Measurements from ENCODE around the gene TBX19. TPM values are rescaled to one million over a fixed set of nuclear protein-coding genes. Genes with fewer than 3 reads are reported as not detected.
"Not testable (repeated sequence)": the region's sequence is repeated elsewhere in the genome, so short reads cannot be mapped to it uniquely, and the experiment has no call there.

TBX19 gene
- total and polyA plus RNA-seq, 10 donors, result 1.7 to 4.7 (median 3.3) TPM

- Histone ChIP-seq H3K36me3 (no peaks in the 10 kb centered on the region), H3K27ac (peak overlapping the region in 6 of 8 donors; percentile 68 to 83 (median 77)), H3K4me3 (peak overlapping the region in 3 of 8 donors; percentile 40 to 65 (median 44)), H3K9me3 (no peaks in the 10 kb centered on the region), H3K4me1 (peaks cover 0 to 23% (median 10%) of the 10 kb centered on the region in 6 donors), H3K27me3 (replicated peaks in 1 of 7) (no peaks in the 10 kb centered on the region)
- intact Hi-C loops (cut with DNase I; ENCODE audit: low total_unique reads), result loop anchor here (10.0 kb wide), 1 partner anchor 227 kb away; the partner anchor contains the start of gene XCL1
- no peak for TF ChIP-seq CTCF (IDR thresholded peaks at IDR 0.05 in 8 of 11, conservative IDR thresholded peaks at IDR 0.05 in 3 of 11)
- TF ChIP-seq POLR2A (IDR thresholded peaks at IDR 0.05), result no peak
- TF ChIP-seq POLR2AphosphoS5 (IDR thresholded peaks at IDR 0.05), result no peak
- 97 to 100% (median 98%) methylated on average over 1 of the region's 1 CpG for WGBS, 5 donors
- DNase-seq, result no peak
These were observed 67.0 kb downstream of the TBX19 start for GRCh38 chr1:168347630-168348029.

- peak overlapping the region; percentile 14 to 83 (median 72) for H3K27ac ChIP-seq
- peak overlapping the region; percentile 4 to 65 (median 42) for H3K4me3 ChIP-seq
- H3K27me3 ChIP-seq (replicated peaks in 1 of 7), result no peaks in the 10 kb centered on the region
- intact Hi-C loops (cut with DNase I; ENCODE audit: low total_unique reads), result loop anchor here (10.0 kb wide), 1 partner anchor 227 kb away; the partner anchor contains the start of gene XCL1
- WGBS, 5 donors, result 22 to 29% (median 26%) methylated on average over 8 of the region's 8 CpGs
- peak in 1 of 3 donors; percentile 31 for TF ChIP-seq POLR2AphosphoS5 (IDR thresholded peaks at IDR 0.05)
- TF ChIP-seq POLR2A (IDR thresholded peaks at IDR 0.05), result no peak
- H3K9me3 ChIP-seq, result no peaks in the 10 kb centered on the region
- no peak for DNase-seq
- no peaks in the 10 kb centered on the region for H3K36me3 ChIP-seq
- peaks cover 0 to 17% (median 4%) of the 10 kb centered on the region in 6 donors for H3K4me1 ChIP-seq
These were observed 67.6 kb downstream of the TBX19 start for GRCh38 chr1:168348146-168348709.

- H3K9me3 ChIP-seq; H3K27me3 ChIP-seq (replicated peaks in 1 of 7); H3K4me3 ChIP-seq; H3K27ac ChIP-seq; H3K4me1 ChIP-seq; intact Hi-C loops (cut with DNase I; ENCODE audit: low total_unique reads); DNase-seq; H3K36me3 ChIP-seq: not testable (repeated sequence)
- WGBS, 5 donors, result 93 to 97% (median 96%) methylated on average over 27 to 35 of the region's 36 CpGs
These were observed 73.9 kb downstream of the TBX19 start for GRCh38 chr1:168354335-168355269.

GRCh38 chr1:168360151-168361021 is 79.7 kb downstream of the TBX19 start:
- WGBS, 5 donors, result 75 to 86% (median 82%) methylated on average over 7 of the region's 7 CpGs
- Histone ChIP-seq H3K27ac (no peak overlapping the region), H3K4me1 (peaks cover 0 to 7% (median 0%) of the 10 kb centered on the region in 6 donors), H3K36me3 (no peaks in the 10 kb centered on the region), H3K4me3 (no peak overlapping the region), H3K9me3 (no peaks in the 10 kb centered on the region), H3K27me3 (replicated peaks in 1 of 7) (no peaks in the 10 kb centered on the region)
- no peak for TF ChIP-seq POLR2A (IDR thresholded peaks at IDR 0.05)
- no peak for TF ChIP-seq CTCF (IDR thresholded peaks at IDR 0.05 in 8 of 11, conservative IDR thresholded peaks at IDR 0.05 in 3 of 11)
- no peak for TF ChIP-seq POLR2AphosphoS5 (IDR thresholded peaks at IDR 0.05)
- DNase-seq, result no peak
- intact Hi-C loops (cut with DNase I; ENCODE audit: low total_unique reads), result no loop called here
